GM12878 (cell line): ENCODE results near the gene FZD10. TPM values are rescaled to one million over a fixed set of nuclear protein-coding genes. Genes with fewer than 3 reads are reported as not detected.

ENCODE experiments used
- ATAC-seq: fragments of 200-7000 bp; cut with Tn5 transposase; 3 replicates; pipeline ENCODE4 v1.9.1; 2020; ENCODE audit warnings: mild to moderate bottlenecking, moderate library complexity
- BruUV-seq: library from RNA; stranded (reverse); fragments of 400-500 nt; replicated peaks from 2 replicates; lab custom pipeline; 2021; lab: Mats Ljungman, UMichigan
- CTCF ChIA-PET: fragments of 300-600 bp; sonication (Branson Sonifier 250); formaldehyde crosslinking; extraction: SDS; loops from one replicate; lab custom pipeline; 2021; ENCODE audit warnings: inconsistent platforms; lab: Yijun Ruan, JAX
- POLR2A ChIA-PET: fragments of 350-600 bp; formaldehyde crosslinking; extraction: SDS; loops from one replicate; lab custom pipeline; 2021; ENCODE audit warnings: inconsistent platforms; lab: Charles Lee
- RAD21 ChIA-PET: fragments of 300-600 bp; sonication (Branson Sonifier 250); formaldehyde crosslinking; loops from one replicate; lab custom pipeline; 2023; ENCODE audit warnings: antibody characterized with exemption; ENCODE audit not compliant: unreplicated experiment; lab: Charles Lee
- SMC1A ChIA-PET: fragments of 300-600 bp; sonication (Branson Sonifier 250); formaldehyde crosslinking; loops from one replicate; lab custom pipeline; 2023; ENCODE audit not compliant: unreplicated experiment, uncharacterized antibody; lab: Charles Lee
- DNase-seq: peaks from one replicate; pipeline ENCODE4 v3.0.0-alpha.2; 2011; ENCODE audit warnings: low read depth, low spot score
- FAIRE-seq: peaks from 3 replicates; lab custom pipeline; 2011; peaks lifted over from hg19 to GRCh38; lab: Jason Lieb, UNC
- H2AFZ ChIP-seq: 2 replicates; pipeline ENCODE4 v1.6.0; 2011; ENCODE audit warnings: low read depth, low read length, control low read depth; ENCODE audit not compliant: control insufficient read depth
- H3K27ac ChIP-seq: 2 replicates; pipeline ENCODE4 v1.5.1; 2011; ENCODE audit warnings: control low read depth; ENCODE audit not compliant: control insufficient read depth, insufficient read depth
- H3K27me3 ChIP-seq, 2 experiments: replicated peaks in 1 of 2; 2 replicates each; pipeline versions ENCODE4 v1.6.0 to v1.6.1; 2011; ENCODE audit warnings: low read length in 1 of 2; ENCODE audit not compliant: control insufficient read depth in 2 of 2, insufficient read depth in 2 of 2
- H3K36me3 ChIP-seq, 2 experiments: 2 replicates each; pipeline ENCODE4 v1.5.1; 2011; ENCODE audit warnings: low read length in 1 of 2; ENCODE audit not compliant: control insufficient read depth in 2 of 2, insufficient read depth in 2 of 2
- H3K4me1 ChIP-seq: 2 replicates; pipeline ENCODE4 v1.6.1; 2011; ENCODE audit warnings: mild to moderate bottlenecking, low read length, moderate library complexity, mixed read lengths; ENCODE audit not compliant: control insufficient read depth, insufficient read depth
- H3K4me2 ChIP-seq: 2 replicates; pipeline ENCODE4 v1.6.0; 2011; ENCODE audit warnings: control low read depth; ENCODE audit not compliant: control insufficient read depth, insufficient read depth
- H3K4me3 ChIP-seq: fragments of 200-600 bp; sonication (generic); 2 replicates; pipeline ENCODE4 v1.5.1; 2016
- H3K79me2 ChIP-seq: 2 replicates; pipeline ENCODE4 v1.6.0; 2011; ENCODE audit warnings: low read length; ENCODE audit not compliant: control insufficient read depth, insufficient read depth
- H3K9ac ChIP-seq: 2 replicates; pipeline ENCODE4 v1.8.0; 2011; ENCODE audit warnings: low read length, control low read depth, mixed read lengths; ENCODE audit not compliant: control insufficient read depth, insufficient read depth
- H3K9me3 ChIP-seq: replicated peaks from 3 replicates; pipeline ENCODE4 v1.5.1; 2011; ENCODE audit warnings: mild to moderate bottlenecking, low read length; ENCODE audit not compliant: control insufficient read depth, insufficient read depth
- H4K20me1 ChIP-seq: 2 replicates; pipeline ENCODE4 v1.6.0; 2011; ENCODE audit not compliant: control insufficient read depth, insufficient read depth
- BMI1 ChIP-seq: fragments of 450-650 bp; IDR thresholded peaks from 2 replicates; pipeline ENCODE4 v1.6.1; 2016; ENCODE audit warnings: mild to moderate bottlenecking, moderate library complexity, borderline replicate concordance
- ESRRA ChIP-seq: IDR thresholded peaks from 2 replicates; pipeline ENCODE4 v1.6.1; 2012; ENCODE audit warnings: mild to moderate bottlenecking, low read length, improper control_type of control experiment
- JUNB ChIP-seq: IDR thresholded peaks from 2 replicates; pipeline ENCODE4 v1.6.1; 2016; ENCODE audit warnings: antibody characterized with exemption, mild to moderate bottlenecking
- JUND ChIP-seq: IDR thresholded peaks from 2 replicates; pipeline ENCODE4 v1.6.1; 2012; ENCODE audit warnings: low read depth, mild to moderate bottlenecking, low read length, improper control_type of control experiment, moderate library complexity
- POLR2AphosphoS2 ChIP-seq: IDR thresholded peaks from 2 replicates; pipeline ENCODE4 v1.6.1; 2011; ENCODE audit warnings: low read depth, mild to moderate bottlenecking, low read length, improper control_type of control experiment, moderate library complexity
- TCF3 ChIP-seq: IDR thresholded peaks from 2 replicates; pipeline ENCODE4 v1.6.1; 2012; ENCODE audit warnings: low read depth, mild to moderate bottlenecking, low read length, borderline replicate concordance; ENCODE audit not compliant: insufficient read depth
- ZNF622 ChIP-seq: fragments of 450-650 bp; IDR thresholded peaks from 2 replicates; pipeline ENCODE4 v1.6.1; 2017; ENCODE audit warnings: mild to moderate bottlenecking, inconsistent platforms
- WGBS: methylation state at CpG from one replicate; pipeline ENCODE4 v1.1.6; 2016; ENCODE audit warnings: low lambda C conversion rate; ENCODE audit not compliant: insufficient replicate concordance, insufficient coverage; ENCODE audit errors: missing lambda C conversion rate; 5-methylcytosine and 5-hydroxymethylcytosine counted together
- in situ Hi-C: fragments of 300-500 bp; cut with MboI; formaldehyde crosslinking; loops from 9 replicates; pipeline ENCODE4 v1.14.3; 2018; ENCODE audit warnings: mixed read lengths
- intact Hi-C: fragments of 100-400 bp; cut with micrococcal nuclease; formaldehyde crosslinking; loops from one replicate; pipeline ENCODE4 v1.14.2; 2022; ENCODE audit not compliant: unreplicated experiment
- polyA plus RNA-seq, 11 experiments: library from polyadenylated mRNA; depleted of rRNA in 4 of 11; unstranded in 6 of 11; stranded (reverse) in 5 of 11; fragments of >200 nt; fragmentation: Nextera tagmentation in 4 of 11; fragmentation: Illumina TruSeq in 1 of 11; extraction: Ambion mirVana in 4 of 11; extraction: Trizol in 1 of 11; gene quantifications; 1 replicate in 1 of 11; 2 replicates in 10 of 11; pipeline versions ENCODE4 v1.2.1 to v1.2.3, GENCODE V29; 2011 to 2016; ENCODE audit warnings: inconsistent platforms in 2 of 11, missing spikeins in 2 of 11, low read depth in 1 of 11
- total RNA-seq, 4 experiments: library from RNA; depleted of rRNA in 3 of 4; stranded (reverse); fragments of >200 nt in 3 of 4; fragmentation: Illumina TruSeq in 1 of 4; extraction: Trizol in 1 of 4; gene quantifications; 2 replicates each; pipeline versions ENCODE4 v1.2.1 to v1.2.3, GENCODE V29; 2013 to 2021
- TF ChIP-seq, protein P1 (sequence below): fragments of 450-650 bp; IDR thresholded peaks from 2 replicates; pipeline ENCODE4 v1.6.1; 2017; ENCODE audit warnings: mild to moderate bottlenecking, low read depth, inconsistent platforms; ENCODE audit not compliant: poor library complexity, severe bottlenecking
- TF ChIP-seq, protein P2 (sequence below): IDR thresholded peaks from 2 replicates; pipeline ENCODE4 v1.6.1; 2012; ENCODE audit warnings: mild to moderate bottlenecking, low read depth, low read length
- TF ChIP-seq, protein P3 (sequence below): IDR thresholded peaks from 2 replicates; pipeline ENCODE4 v1.6.1; 2011; ENCODE audit warnings: borderline replicate concordance, low read depth, mild to moderate bottlenecking, moderate library complexity, low read length; ENCODE audit not compliant: insufficient read depth, poor library complexity, severe bottlenecking

Gene FZD10
- total and polyA plus RNA-seq, 10 of the 15 experiments (the other 5 are each of a cell fraction or from before 2014, with no cell fraction given): not detected

DNA sequence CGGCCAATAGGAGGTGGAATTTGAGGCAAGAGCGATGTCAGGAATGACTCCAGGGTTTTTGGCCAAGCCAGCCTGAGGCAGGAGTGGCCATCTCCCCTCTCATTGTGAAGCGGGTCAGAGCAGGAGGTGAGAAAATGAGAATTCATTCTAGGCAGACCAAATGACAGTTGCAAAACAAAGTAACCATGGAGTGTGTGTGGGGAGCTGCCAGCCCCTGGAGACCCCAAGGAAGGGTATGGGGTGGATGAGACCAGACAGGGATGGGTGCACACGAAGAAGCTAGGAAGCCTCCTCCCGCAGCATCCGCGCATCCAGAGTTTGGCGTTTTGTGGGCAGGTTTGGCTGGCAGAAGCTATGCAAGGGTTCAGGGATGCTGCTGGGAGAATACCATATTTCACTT, 38.8 kb downstream of the FZD10 start:
- DNase-seq (no peak), ATAC-seq (no peak), FAIRE-seq (no peak)
- in situ Hi-C loops: no loop called here
- Histone ChIP-seq H3K79me2 (no peaks in the 10 kb centered on the region), H2AFZ (no peak overlapping the region), H3K4me1 (no peaks in the 10 kb centered on the region), H3K36me3 (no peaks in the 10 kb centered on the region), H4K20me1 (no peaks in the 10 kb centered on the region), H3K27ac (no peak overlapping the region), H3K9ac (no peak overlapping the region), H3K27me3 (no peaks in the 10 kb centered on the region)
- BruUV-seq: no TSS peak
- POLR2A ChIA-PET: no interaction called here
- intact Hi-C loops: no loop called here
- TF ChIP-seq ZNF622: no peak
- TF ChIP-seq, protein P1, sequence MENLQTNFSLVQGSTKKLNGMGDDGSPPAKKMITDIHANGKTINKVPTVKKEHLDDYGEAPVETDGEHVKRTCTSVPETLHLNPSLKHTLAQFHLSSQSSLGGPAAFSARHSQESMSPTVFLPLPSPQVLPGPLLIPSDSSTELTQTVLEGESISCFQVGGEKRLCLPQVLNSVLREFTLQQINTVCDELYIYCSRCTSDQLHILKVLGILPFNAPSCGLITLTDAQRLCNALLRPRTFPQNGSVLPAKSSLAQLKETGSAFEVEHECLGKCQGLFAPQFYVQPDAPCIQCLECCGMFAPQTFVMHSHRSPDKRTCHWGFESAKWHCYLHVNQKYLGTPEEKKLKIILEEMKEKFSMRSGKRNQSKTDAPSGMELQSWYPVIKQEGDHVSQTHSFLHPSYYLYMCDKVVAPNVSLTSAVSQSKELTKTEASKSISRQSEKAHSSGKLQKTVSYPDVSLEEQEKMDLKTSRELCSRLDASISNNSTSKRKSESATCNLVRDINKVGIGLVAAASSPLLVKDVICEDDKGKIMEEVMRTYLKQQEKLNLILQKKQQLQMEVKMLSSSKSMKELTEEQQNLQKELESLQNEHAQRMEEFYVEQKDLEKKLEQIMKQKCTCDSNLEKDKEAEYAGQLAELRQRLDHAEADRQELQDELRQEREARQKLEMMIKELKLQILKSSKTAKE: no peak
- no peak for TF ChIP-seq JUND
- TF ChIP-seq, protein P2, sequence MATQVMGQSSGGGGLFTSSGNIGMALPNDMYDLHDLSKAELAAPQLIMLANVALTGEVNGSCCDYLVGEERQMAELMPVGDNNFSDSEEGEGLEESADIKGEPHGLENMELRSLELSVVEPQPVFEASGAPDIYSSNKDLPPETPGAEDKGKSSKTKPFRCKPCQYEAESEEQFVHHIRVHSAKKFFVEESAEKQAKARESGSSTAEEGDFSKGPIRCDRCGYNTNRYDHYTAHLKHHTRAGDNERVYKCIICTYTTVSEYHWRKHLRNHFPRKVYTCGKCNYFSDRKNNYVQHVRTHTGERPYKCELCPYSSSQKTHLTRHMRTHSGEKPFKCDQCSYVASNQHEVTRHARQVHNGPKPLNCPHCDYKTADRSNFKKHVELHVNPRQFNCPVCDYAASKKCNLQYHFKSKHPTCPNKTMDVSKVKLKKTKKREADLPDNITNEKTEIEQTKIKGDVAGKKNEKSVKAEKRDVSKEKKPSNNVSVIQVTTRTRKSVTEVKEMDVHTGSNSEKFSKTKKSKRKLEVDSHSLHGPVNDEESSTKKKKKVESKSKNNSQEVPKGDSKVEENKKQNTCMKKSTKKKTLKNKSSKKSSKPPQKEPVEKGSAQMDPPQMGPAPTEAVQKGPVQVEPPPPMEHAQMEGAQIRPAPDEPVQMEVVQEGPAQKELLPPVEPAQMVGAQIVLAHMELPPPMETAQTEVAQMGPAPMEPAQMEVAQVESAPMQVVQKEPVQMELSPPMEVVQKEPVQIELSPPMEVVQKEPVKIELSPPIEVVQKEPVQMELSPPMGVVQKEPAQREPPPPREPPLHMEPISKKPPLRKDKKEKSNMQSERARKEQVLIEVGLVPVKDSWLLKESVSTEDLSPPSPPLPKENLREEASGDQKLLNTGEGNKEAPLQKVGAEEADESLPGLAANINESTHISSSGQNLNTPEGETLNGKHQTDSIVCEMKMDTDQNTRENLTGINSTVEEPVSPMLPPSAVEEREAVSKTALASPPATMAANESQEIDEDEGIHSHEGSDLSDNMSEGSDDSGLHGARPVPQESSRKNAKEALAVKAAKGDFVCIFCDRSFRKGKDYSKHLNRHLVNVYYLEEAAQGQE: no peak
- no peak for TF ChIP-seq JUNB
- no peak for TF ChIP-seq TCF3
- no peak for TF ChIP-seq ESRRA
- TF ChIP-seq BMI1: no peak
- no peak for TF ChIP-seq POLR2AphosphoS2
- TF ChIP-seq, protein P3, sequence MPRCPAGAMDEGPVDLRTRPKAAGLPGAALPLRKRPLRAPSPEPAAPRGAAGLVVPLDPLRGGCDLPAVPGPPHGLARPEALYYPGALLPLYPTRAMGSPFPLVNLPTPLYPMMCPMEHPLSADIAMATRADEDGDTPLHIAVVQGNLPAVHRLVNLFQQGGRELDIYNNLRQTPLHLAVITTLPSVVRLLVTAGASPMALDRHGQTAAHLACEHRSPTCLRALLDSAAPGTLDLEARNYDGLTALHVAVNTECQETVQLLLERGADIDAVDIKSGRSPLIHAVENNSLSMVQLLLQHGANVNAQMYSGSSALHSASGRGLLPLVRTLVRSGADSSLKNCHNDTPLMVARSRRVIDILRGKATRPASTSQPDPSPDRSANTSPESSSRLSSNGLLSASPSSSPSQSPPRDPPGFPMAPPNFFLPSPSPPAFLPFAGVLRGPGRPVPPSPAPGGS: no peak
- TF ChIP-seq, all 136 proteins: peak for 0
- H3K4me2 ChIP-seq: no peak overlapping the region
- no peak overlapping the region for H3K4me3 ChIP-seq
- CTCF ChIA-PET: no interaction called here
- SMC1A ChIA-PET: no interaction called here
- no peaks in the 10 kb centered on the region for H3K9me3 ChIP-seq
- 55% methylated on average over 8 of the region's 8 CpGs for WGBS
- RAD21 ChIA-PET: no interaction called here
